Measurements from ENCODE around the gene GADL1.

DNA sequence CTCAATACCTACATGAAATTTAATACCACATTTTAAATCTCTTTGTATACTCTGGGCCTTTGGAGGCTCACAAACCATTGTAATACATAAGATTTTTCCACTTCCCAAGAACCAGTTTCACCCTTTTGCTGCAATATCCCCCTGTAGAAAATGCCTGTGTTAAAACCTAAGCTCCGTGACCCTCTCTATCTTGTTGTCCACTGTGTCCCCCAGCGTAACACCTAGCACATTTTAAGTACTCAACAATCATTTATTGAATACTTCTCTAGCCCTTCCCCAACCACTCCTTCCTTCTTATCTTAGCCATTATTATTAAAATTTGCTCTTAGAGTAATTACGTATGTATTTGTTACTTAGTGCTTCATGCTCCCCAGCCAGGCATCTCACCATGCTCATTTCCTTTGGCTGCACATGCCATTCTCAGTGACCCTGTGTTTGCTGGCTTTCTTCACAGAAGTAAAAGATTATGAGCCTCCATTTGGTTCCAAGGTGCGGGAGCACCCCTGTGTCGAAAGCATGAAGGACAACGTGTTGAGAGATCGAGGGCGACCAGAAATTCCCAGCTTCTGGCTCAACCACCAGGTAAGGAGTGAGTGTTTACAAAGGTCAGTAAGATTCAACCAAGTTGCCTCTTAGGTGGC is 206.4 kb downstream of the GADL1 start:
- TF ChIP-seq, protein P1, sequence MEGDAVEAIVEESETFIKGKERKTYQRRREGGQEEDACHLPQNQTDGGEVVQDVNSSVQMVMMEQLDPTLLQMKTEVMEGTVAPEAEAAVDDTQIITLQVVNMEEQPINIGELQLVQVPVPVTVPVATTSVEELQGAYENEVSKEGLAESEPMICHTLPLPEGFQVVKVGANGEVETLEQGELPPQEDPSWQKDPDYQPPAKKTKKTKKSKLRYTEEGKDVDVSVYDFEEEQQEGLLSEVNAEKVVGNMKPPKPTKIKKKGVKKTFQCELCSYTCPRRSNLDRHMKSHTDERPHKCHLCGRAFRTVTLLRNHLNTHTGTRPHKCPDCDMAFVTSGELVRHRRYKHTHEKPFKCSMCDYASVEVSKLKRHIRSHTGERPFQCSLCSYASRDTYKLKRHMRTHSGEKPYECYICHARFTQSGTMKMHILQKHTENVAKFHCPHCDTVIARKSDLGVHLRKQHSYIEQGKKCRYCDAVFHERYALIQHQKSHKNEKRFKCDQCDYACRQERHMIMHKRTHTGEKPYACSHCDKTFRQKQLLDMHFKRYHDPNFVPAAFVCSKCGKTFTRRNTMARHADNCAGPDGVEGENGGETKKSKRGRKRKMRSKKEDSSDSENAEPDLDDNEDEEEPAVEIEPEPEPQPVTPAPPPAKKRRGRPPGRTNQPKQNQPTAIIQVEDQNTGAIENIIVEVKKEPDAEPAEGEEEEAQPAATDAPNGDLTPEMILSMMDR (IDR thresholded peaks at IDR 0.05; ENCODE audit: low read depth, low read length, poor library complexity, severe bottlenecking), result no peak
- no peak for TF ChIP-seq EZH2phosphoT487 (IDR thresholded peaks at IDR 0.05; ENCODE audit: borderline replicate concordance, low read length)

All from DOHH2 (cell line).